Stimulated activated CD4-positive, alpha-beta T cell treated with anti-CD3 and anti-CD28 coated beads, Interleukin-12 subunit alpha, Interleukin-12 subunit beta, amount 100 ng/mL, for 4 hours (primary cell): ENCODE measurements around the gene PCDHGC3.

Source experiments
- DNase-seq: peaks from one replicate; pipeline ENCODE4 v3.0.0-alpha.2; 2020

The PCDHGC3 gene

DNA sequence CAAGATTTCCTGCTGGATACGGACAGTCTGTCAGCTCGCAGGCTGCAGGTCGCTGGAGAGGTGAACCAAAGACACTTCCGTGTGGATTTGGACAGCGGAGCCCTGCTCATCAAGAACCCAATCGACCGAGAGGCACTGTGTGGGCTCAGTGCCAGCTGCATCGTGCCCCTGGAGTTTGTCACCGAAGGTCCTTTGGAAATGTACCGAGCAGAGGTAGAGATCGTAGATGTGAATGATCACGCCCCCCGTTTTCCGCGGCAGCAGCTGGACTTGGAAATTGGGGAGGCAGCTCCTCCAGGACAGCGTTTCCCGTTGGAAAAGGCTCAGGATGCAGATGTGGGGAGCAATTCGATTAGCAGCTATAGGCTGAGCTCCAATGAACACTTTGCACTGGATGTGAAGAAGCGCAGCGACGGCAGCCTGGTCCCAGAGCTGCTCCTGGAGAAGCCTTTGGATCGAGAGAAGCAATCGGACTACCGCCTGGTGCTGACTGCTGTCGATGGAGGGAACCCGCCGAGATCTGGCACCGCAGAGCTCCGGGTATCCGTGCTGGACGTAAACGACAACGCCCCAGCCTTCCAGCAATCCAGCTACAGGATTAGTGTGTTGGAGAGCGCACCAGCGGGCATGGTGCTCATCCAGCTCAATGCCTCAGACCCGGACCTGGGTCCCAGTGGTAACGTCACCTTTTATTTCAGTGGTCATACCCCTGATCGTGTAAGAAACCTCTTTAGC, 9.7 kb downstream of the PCDHGC3 start:
- no peak for DNase-seq

- no peak for DNase-seq
Measured at GRCh38 chr5:141486091-141486490, 10.3 kb downstream of the PCDHGC3 start.

DNA sequence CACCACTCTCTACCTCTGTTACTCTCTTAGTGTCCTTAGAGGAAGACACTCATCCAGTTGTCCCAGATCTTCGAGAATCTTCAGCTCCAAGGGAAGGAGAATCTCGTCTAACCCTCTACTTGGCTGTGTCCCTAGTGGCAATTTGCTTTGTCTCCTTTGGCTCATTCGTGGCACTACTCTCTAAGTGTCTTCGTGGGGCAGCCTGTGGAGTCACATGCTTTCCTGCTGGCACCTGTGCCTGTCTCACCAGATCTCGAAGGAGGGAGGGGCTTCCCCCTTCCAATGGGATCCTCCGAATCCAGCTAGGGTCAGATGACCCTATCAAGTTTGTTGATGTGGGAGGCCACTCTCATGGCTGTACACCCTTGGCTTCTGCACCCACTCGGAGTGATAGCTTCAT, 11.4 kb downstream of the PCDHGC3 start:
- DNase-seq, result no peak

- DNase-seq, result no peak
Measured at GRCh38 chr5:141488591-141489561, 13.1 kb downstream of the PCDHGC3 start, which contains the start of gene PCDHGC5. Gene PCDHGC5 (plus strand): TSS chr5:141489081. CDS start chr5:141489241, 160 bp downstream.

GRCh38 chr5:141489841-141490240, 14.1 kb downstream of the PCDHGC3 start:
- DNase-seq, result no peak

DNA sequence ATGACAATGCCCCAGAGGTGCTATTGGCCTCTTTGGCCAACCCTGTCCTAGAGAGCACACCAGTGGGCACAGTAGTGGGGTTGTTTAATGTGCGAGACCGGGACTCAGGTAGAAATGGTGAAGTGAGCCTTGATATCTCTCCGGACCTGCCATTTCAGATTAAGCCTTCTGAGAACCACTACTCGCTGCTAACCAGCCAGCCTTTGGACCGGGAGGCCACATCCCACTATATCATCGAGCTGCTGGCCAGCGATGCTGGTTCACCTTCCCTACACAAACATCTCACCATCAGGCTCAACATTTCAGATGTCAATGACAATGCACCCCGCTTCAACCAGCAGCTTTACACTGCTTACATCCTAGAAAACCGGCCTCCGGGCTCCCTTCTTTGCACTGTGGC, 14.5 kb downstream of the PCDHGC3 start:
- DNase-seq, result no peak

- DNase-seq, result no peak
Measured at GRCh38 chr5:141490771-141491170, 15.0 kb downstream of the PCDHGC3 start.

DNA sequence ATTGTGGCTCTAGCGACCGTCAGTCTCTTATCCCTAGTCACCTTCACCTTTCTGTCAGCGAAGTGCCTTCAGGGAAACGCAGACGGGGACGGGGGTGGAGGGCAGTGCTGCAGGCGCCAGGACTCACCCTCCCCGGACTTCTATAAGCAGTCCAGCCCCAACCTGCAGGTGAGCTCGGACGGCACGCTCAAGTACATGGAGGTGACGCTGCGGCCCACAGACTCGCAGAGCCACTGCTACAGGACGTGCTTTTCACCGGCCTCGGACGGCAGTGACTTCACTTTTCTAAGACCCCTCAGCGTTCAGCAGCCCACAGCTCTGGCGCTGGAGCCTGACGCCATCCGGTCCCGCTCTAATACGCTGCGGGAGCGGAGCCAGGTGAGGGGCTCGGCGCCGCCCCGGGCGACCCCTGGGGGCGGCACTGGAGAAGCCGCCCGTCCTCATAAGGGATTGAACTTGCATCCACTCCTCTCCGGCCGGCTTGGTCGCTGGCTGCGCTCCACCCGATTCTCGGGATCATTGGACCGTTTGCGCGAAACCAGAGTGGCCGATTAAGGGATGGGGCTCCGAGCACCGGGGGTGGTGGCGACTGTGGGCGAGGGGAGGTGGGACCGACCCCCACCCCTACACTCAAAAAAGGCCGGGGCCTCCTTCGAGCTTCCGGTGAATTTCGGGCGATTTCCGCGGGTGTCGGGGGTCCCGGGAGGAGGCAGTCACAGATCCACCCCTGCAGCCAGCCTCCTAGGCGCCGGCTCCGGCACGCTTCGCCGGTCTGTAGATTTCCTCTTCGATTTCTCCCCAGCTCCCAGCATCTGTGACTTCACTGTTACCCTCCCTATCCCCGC, 15.8 kb downstream of the PCDHGC3 start:
- no peak for DNase-seq

DNA sequence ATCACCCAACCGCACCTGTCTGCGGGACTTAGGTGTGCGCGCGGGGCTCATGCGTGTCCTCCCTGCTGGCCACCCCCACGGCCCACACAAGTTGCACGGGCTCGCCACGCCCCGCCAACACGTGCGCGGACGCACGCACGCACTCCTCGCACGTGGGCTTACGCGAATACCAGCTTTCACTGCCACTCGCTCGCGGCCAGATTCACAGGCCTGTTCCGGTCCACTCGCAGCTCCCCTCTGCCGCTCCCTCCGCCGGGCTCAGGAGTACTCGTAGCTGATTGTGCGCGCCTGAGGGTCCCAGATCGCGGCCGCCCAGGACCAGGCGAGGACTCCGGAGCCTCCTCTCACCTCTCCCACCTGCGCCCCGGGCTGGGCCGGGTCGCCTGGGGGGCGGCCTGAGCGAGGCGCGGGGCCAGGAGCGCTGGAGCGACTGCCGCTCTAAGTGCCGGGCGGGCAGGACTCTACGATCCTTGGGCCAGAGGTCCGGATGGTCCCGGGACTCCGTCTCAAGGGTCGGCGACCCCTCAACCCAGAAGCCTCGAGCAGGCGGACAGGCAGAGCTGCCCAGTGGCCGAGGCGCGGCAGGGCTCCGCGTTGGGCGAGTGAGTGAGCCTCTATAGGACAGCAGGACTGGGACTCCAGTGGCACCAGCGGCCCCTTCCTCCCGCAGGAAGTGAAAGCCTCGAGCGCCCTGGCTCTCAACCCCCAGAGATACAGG, 16.6 kb downstream of the PCDHGC3 start:
- DNase-seq, result no peak

GRCh38 chr5:141493500-141494422, 18.0 kb downstream of the PCDHGC3 start:
- no peak for DNase-seq

DNA sequence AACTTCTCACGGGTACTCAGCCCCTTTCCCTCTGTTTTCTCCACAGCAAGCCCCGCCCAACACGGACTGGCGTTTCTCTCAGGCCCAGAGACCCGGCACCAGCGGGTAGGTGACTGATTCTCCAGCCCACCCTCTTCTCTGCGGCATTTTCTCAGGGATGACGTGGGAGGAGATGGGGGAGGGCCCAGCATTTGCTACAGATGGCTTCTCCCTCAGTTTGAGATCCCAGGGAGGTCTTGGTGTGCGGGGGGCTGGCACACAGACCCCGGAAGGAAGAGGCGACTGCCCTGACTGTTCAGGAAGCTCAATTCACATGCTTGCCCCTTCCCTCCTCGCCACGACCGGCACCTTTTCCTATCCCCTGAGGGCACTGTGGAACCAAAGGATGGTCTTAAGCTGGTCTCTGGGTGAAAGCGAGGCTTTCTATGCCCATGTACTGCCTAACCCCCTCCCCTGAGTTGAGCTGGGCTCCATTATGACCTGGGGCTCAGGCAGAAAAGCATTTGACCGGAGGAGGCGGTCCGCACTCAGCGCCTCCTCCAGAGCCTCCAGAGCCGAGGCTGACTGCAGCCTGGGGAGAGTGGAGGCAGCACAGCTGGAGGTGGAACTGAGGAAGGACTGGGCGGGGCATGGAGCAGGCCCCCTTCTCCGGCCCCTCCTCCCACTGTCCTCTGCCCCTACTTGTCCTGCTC, 19.1 kb downstream of the PCDHGC3 start:
- DNase-seq, result no peak

DNA sequence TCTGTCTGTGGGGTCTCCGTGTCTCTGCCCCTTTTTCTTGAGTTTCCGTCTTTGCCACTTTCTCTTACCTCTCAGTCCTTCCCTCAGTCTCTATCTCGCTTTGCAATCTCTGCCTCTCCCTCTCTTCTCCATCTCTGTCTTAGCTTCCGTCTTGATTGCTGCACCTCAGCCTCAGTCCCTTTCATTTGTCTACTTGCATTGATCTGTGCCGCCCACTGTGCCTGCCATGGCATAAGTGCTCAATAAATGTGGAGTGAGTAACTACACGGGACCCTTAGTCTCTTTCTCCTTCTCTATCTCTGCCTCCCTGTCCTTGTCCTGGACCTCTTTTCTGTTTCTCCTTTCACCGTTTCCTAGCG, 19.7 kb downstream of the PCDHGC3 start:
- DNase-seq, result no peak

- DNase-seq, result no peak
Measured at GRCh38 chr5:141496038-141496437, 20.3 kb downstream of the PCDHGC3 start.

DNA sequence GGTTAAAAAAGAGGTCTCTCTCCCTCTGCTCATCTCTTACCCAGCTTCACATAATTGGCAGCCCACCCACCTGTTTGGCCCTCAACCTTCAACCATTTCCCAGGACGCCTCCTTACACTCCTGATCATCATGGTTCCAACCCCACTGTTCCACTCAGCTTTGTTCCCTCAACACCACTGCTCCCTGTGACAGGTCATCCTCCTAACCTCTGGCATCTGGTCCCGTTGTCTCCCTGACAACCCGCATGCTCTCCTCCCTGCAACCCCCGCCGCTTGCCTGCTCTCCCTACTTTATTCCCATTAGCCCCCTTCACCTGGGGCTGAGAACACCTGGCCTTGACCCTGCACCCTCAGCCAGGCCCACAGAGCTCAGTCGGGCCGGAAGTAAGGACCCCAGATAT, 26.0 kb downstream of the PCDHGC3 start:
- DNase-seq, result no peak

- DNase-seq, result no peak
Measured at GRCh38 chr5:141503681-141504080, 27.9 kb downstream of the PCDHGC3 start.

GRCh38 chr5:141504216-141504615, 28.4 kb downstream of the PCDHGC3 start:
- no peak for DNase-seq

DNA sequence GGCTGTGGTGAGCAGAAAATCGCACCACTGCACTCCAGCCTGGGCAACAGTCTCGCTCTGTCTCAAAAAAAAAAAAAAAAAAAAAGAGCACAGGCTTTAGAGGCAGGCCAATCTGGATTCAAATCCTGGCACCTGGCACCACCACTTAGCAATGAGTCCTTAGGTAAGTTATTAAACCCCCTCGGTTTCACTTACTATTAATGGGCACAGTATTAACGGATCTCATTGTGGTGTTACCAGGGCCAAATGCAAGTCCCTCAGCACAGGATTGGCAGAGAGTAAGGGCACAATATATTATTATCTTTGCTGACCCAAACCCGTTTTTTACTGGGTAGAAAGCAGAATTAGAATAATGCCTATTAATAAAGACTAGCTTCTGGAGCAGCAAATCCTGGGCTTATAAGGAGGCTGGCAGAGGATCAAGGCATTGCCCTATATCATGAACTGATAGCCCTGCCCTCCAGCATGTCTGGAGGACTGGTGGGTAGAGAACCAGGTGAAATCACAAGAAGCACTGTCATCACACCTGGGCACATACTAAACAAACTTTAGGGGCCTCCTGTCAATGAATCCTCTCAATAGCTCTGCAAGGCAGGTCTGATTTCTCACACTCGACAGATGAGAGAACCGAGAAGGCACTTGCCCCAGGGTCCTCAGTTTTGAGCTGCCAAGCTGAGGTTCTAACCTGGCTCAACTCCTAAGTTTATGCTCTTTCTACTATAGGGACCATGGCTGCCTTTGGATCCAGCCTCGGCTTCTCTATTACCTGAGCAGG, 30.8 kb downstream of the PCDHGC3 start:
- DNase-seq, result no peak

GRCh38 chr5:141507387-141508091, 31.8 kb downstream of the PCDHGC3 start:
- DNase-seq, result no peak

DNA sequence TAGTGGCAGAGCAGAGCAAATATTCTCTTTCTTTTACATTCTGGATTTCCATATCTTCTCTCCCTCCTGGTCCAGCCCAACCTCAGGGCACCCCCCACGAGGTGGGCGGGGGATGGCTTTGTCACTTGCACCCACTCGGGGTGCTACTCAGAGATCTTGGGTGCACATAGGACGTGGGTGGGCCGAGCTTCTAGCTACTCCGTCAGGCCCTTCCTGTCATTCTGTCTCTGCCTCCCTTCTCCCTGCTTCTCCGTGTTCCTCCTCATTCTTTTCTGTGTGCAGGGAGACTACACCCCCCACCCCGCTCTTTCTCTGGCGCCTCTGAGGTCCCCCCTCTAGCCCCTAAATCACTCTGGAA, 32.7 kb downstream of the PCDHGC3 start:
- DNase-seq, result no peak
